GM10847 (cell line): ENCODE measurements around the gene CORO2B.

Source experiments
- POLR2A ChIP-seq: IDR thresholded peaks from 2 replicates; pipeline ENCODE4 v1.6.1; 2011; ENCODE audit not compliant: insufficient read length; ENCODE audit errors: extremely low read depth

CORO2B gene

DNA sequence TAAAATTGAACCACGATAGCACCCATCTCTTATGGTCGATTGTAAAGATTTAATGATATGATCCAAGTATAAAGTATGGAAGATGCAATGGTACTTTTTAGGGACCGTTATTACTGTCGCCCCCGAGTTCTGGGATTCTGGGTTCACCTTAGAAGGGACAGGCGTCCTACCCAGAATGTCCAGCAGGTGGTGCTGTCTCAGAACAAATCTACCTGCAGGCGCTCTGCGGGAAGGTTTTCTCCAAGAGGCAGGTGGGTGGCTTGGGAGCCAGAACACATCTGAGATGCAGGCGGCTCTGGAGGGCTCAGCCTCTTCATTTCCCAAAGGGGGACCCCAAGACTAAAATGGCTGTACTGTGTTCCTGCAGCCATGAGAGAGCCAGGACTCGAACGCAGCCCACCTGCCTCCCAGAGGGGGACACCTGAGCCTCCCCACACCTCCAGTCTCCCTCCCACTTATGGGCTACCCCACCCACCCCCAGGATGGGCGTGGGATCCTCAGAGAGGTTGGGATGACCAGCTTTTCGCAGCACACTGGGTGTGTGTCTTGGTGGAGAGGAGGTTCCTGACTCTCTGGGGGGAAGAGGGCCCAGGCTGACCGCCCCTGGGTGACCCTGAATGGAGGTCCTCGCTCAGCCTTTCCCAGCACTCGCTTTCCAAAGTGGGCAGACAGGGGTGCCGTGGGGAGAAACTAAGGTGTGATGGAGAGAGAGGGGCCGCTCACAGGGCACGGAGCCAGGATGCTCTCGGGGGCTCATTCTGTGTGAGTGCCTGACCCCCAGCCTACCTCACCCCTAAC is 28.1 kb upstream of the CORO2B start:
- no peak for TF ChIP-seq POLR2A

DNA sequence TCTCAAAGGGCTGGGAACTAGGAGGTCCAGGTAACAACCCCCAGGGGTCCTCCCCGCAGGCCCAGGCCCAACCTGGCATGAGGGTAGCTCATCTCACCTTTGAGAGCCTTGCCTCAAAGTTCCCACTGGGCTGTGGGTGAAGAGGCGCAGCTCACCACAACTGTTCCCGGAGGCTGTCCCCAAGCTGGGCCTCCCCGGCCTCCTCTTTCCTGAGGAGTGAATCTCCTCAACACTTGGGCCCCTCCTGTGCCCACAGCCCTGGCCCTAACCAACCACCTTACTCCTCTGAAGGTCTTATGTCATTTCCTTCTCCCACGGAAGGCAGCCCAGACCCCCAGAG is 27.5 kb upstream of the CORO2B start:
- no peak for TF ChIP-seq POLR2A

DNA sequence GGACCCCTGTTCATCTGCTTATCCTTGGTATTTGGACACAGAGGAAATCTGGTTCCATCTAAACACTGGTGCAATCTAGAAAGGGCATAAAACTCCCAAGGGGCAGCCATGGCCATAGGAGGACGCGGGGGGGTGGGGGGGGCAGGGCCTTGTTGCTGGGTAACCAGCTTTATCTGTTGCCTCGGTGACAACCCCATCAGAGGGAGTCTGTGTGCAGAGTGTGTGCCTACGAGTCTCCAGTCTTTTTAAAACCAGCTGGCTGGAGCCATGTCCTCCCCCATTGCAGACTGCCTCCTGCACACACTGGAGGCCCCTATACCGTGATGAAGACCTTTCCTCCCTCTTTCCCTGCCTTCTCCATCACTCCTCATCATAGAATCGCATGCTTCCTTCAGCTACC is 26.4 kb upstream of the CORO2B start:
- no peak for TF ChIP-seq POLR2A

DNA sequence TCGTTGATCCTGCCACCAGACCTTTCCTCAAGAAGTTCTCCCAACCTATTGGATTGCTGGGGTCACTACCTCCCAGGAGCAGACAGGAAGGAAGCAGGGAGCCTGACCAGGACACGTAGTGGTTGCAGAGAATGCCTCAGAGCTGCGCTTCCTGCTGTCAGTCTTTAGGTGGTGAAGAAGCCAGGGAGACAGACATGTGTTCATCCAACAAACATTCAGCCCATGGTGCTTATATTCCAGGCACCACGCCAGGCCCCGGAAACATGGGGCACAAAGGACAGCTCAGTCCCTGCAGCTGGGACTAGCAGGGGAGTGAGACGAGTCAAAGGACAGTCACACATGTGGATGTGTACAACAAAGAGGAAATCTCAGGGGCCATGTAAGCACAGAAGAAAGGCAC is 26.0 kb upstream of the CORO2B start:
- no peak for TF ChIP-seq POLR2A

DNA sequence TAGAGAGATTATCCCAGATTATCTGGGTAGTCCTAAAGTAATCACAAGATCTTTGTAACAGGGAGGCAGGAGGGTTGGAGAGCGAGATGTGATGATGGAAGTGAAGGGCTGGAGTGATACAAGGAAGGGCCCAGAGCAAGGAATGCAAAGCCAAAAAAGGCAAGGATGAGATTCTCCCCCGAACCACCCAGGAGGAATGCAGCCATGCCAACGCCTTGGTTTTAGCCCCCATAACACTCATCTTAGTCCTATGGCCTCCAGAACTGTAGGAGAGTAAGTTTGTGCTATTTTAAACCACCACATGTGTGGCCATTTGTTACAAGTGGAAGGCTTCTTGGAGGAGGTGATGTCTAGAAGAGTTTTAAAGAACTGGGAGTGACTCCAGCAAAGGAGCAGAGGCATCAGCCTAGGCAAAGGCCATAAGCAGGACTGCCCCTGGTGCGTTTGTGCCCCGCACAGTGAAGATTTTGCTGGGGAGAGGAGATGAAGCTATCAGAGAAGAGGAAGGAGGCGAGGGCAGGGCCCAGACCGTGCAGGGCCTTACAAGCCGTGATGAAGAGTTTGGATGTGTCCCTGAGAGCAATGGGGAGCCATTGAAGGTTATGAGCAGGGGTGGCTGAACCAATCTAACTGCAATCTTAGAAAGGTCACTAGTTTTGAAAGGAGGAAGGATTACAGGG is 25.3 kb upstream of the CORO2B start:
- TF ChIP-seq POLR2A = no peak

DNA sequence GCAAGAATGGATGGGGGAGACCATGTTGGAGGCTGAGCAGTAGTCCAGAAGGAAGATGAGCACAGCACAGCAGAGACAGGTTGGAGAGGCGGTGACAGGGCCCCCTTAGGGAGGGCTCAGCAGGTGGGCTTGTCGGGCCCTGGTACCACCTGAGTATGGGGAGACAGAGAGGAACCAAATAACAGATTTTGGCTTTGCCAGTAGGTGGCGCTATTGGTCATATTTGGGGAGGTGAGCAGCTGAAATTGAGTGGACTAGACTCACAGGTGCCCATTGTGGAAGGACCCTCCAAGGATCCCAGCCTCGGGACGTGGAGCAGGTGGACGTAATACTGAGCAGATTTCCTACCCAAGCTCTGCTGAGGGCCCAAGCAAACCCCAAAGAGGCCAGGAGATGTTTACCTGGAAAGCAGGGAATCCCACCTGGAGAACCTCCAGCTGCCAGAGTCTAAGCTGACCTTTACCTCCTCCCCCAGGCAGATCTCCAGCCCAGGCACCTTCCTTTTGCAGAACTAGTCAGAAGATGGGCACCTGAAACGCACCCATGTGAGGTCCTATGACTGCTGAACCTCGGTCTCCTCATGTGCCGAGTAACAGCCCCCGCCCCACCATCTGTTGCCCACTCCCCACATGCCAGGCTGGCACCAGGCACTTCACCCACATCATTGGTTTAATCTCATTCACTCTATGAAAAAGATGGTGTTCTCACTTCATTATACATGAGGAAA is 24.6 kb upstream of the CORO2B start:
- TF ChIP-seq POLR2A = no peak

DNA sequence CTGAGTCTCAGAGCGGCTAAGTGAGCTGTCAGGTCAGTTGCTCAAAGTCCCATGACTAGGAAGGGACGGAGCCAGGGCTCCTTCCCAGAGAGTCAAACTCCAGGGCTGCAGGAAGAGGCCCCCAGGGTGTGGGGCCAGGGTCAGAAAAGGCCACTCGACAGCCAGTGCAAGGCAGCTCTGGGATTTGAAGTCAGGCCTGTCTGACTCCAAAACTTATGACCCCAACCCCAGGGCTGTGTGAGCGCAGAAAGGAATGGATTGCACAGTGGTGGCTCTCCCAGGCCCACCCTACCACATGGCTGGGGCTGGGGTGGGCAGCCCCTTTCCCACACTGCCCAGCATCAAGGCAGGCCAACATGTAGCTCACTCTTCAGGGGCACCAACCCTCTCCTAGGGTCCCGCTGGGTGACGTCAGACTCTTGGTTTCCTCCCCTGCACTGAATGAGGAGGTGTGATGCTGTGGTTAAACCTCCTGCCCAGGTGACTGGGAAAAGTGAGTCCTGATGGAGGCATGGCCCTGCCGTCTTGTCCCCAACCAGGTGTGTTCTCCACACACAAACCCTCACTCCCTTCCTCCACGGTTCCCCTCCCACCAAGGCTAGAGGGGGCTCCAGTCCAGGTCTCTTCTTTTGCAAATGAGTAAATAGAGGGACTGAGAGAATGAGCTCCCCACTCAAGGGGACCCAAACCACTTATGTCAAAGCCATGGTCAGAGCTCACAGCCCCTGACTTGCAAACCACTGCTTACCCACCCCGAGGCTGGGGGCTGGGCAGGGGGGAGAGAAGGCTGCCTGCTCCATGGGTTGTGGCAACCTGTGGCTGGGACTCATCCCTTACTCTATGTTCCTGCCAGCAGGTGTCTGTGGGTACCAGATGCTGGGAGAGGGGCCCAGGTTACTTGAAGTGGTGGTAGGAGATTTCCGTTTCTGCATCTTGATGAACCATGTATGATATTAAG is 23.8 kb upstream of the CORO2B start:
- TF ChIP-seq POLR2A = no peak

DNA sequence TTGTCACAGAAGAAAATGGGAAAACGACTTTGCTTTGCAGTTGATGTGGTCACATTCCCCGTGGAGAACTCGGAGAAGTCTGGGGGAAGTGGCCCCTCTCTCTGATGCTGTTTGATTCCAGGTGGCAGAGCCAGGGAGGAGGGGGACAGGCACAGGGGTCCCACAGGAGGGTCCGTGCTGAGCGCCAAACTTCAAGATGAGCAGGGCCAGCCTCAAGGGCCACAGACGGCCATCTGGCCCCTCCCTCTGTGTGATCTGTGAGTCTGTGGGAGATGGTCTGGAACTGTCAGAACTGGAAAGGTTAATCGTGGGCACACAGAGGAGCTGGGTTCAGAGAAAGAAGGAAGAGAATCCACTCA is 23.1 kb upstream of the CORO2B start:
- TF ChIP-seq POLR2A = no peak

DNA sequence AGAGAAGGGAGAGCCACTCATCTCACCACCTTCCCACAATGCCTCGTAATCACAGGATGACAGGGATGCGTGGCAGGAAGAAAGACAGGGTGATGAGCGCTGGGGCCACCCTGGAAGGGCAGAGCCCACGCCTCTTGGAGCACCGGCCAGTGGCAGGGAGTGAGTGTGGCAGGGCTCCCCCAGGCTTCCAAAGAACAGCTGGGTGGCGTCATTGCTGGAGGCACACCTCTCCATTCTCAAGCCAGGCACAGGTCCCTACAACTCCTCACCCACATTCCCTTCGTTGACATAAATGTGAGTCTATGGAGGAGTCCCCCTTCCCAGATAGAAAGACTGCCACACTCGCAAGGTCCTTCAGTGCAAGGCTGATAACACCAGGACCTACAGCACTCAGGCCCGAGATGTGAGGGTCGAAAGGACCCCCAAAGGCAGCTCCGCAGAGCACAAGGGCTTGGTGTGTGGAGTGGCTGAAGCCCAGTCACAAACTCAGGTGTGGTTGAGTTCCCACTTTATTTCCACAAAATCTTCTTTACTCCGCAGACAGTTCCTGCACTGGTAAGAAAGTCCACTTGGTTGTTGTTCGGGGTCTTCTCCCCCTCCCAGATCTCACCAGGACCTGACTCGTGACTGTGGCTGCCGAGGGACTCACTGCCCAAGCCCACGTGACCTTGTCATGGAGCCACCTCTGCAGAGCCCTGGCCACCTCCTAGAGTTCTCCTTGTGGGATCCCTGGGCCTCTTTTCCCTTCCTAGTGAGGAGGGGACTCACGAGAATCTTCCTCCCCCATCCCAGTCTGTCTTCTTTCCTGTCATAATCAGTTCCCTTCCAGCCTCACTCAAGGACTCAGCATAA is 22.4 kb upstream of the CORO2B start:
- TF ChIP-seq POLR2A = no peak

DNA sequence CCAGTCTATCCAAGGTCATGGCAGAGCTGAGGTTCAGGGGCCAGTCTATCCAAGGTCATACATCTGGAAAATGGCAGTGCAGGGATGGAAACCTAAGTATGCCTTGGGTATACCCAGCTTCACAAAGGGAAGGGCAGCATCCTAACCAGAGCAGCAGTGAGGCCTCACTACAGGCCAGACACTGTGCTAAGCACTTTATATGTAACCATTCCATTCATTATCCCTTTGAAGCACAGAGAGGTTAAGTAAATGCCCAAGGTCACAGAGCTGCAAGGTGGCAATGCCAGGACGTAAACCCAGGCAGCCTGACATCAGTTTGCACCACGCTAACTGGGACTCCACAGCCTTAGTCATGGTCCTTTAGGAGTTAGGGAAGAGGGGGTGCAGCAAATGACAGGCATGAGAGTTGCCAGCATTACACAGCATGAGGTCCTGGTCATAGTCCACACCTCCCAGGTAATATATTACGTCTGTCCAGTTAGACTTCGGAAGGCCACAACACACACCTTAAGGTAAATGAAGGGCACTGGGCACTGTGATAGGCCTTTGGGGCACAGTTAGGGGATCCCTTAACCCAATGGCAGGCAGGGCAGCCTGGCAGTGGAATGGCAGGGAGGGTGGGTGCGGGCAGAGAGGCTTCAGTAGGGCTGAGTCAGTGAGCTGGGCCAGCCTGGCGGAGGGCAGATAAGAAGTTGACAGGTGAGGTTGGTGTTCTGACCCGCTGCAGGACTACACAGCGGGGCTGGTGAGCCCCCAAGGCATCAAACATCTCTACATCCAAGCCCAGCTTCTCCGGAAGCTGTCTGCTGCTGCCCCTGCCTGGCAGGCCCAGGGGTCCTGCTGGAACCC is 21.1 kb upstream of the CORO2B start:
- TF ChIP-seq POLR2A = no peak

DNA sequence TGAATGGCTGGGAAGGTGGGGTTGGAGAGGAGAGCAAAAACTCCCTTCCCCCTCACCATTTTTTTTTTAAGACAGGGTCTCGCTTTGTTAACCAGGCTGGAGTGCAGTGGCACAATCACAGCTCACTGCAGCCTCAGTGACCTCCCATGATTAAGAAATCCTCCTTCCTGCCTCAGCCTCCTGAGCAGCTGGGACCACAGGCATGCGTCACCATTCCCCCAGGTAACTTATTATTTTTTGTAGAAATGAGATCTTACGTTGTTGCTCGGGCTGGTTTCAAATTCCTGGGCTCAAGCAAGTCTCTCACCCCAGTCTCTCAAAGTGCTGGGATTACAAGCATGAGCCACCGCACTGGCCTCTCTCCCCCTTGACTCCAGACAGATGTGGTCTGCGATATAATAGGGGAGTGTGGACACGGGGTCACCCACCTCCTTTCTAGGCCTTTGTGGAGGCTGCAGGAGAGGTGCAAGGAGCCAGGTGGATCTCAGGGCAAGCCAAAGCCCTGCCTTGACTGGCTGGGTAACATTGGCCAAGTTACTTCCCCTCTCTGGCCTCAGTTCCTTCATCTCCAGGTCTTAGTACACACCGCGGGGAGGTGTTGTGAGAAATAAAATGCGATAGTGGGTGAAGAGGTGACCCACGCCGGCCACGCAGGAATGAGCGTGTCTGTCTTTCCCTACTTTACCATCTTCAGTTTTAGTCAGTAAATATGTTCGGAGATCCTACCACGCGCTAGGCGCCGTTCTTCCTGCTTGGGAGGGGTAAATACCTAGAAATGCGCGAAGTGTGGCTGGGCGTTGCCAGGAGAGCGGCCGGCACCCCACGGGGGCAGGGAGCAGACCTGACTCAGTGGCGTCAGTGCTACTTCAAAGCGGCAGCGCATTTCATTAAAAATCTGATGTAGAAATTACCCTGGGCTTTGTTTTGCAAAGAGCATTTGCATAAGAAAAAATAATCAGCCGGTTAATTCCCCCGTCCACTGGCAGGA is 20.2 kb upstream of the CORO2B start:
- no peak for TF ChIP-seq POLR2A
